Measurements from ENCODE around the gene RPS24.
"Not testable (repeated sequence)": the region's sequence is repeated elsewhere in the genome, so short reads cannot be mapped to it uniquely, and the experiment has no call there.

RPS24 gene

DNA sequence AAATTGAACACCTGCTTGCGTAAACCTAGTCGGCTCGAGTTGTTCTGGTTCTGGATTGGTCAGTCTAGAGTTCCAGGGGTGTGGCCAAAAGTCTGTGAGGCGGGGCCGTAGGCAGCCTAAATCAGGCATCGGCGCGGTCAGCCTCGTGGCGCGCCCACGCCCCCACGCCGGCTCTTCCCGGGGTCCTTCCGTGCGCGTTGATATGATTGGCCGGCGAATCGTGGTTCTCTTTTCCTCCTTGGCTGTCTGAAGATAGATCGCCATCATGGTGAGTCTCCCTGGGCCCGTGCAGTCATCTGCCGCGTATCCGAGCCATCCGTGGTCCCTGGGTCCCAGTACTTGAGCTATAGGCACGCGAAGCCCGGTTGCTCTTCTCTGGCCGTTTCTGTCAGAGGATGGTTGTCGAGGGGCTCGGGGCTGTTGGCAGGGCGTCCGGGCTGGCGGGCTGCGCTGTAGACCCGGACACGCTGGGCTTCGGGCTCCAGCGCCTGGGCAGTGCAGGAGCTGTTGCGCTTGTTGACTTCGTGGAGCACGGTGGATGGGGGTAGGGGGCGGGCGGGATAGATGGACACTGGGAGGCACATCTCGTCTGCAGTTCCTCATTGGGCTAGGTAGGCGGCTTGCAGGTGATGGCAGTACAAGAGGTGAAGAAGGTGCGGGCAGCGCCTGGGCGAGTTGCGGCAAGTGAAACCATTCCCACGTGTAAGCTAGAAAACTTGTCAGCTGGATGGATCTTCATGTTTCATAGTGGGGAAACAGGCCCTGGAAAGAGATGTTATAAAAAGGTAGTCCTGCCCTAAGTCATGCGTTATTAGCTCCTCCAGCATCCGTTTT, at the start of gene RPS24:
Gene RPS24 (plus strand): TSS at position 227 of the 834 bp plus-strand sequence. CDS start 39 bp downstream, at position 266.
- TF ChIP-seq, protein P1, sequence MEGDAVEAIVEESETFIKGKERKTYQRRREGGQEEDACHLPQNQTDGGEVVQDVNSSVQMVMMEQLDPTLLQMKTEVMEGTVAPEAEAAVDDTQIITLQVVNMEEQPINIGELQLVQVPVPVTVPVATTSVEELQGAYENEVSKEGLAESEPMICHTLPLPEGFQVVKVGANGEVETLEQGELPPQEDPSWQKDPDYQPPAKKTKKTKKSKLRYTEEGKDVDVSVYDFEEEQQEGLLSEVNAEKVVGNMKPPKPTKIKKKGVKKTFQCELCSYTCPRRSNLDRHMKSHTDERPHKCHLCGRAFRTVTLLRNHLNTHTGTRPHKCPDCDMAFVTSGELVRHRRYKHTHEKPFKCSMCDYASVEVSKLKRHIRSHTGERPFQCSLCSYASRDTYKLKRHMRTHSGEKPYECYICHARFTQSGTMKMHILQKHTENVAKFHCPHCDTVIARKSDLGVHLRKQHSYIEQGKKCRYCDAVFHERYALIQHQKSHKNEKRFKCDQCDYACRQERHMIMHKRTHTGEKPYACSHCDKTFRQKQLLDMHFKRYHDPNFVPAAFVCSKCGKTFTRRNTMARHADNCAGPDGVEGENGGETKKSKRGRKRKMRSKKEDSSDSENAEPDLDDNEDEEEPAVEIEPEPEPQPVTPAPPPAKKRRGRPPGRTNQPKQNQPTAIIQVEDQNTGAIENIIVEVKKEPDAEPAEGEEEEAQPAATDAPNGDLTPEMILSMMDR (IDR thresholded peaks at IDR 0.05) = no peak
- DNase-seq = peak; percentile 93
- Mint-ChIP-seq H3K27me3 (ENCODE audit: low read depth, poor library complexity) (peaks cover 4% of the 10 kb centered on the region), H3K4me1 (peaks cover 57% of the 10 kb centered on the region), H3K36me3 (ENCODE audit: low read depth) (peaks cover 33% of the 10 kb centered on the region), H3K9me3 (no peaks in the 10 kb centered on the region), H3K4me3 (peak within 1 kb of the TSS; percentile 89), H3K27ac (peak within 1 kb of the TSS; percentile 87)

DNA sequence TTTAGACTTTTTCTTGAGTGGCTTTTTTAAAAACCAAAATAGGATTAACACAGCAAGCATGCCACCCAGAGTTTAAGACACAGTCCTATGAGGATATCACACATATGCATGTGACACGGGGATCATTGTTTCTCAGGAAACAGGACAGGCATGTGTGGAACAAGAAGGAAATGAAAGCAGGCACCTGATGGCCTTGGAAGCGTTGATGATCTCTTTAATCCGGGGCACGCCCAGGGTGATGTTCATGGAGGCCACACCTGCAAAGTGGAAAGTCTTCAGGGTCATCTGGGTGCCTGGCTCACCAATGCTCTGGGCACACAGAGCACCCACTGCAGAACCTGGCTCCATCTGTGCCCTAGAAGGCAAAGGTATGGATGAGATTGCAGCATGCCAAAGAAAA, 48.7 kb upstream of the RPS24 start:
- DNase-seq = no peak
- H3K27me3 Mint-ChIP-seq (ENCODE audit: low read depth, poor library complexity) = peaks cover 2% of the 10 kb centered on the region
- TF ChIP-seq, protein P1 (IDR thresholded peaks at IDR 0.05) = no peak

DNA sequence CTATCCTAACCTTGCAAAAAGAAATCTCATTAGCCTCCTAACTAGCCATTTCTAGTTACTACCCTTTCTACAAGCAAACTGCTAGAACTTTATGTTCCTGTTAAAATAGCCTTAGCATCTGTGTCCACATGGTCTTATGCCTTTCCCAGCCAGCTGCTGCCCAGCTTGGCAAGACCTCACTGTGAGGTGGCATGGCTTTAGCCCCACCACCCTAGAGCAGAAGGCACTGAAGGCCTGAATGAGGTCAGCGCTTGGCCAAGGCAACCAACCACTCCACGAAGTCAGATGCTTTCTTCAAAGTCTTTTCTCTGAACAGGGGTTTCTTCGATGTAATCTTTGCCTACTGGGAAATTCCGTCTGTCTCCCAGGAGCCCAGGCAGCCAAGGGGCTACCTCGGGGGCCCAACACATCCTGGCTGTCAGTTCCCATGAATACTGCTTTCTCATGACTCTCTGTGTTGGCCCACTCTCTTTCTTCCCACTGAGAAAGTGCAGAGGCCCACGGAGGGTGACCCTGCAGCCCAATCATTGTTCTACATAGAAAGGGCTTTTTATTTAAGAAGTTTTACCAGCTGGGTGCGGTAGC, 45.9 kb upstream of the RPS24 start:
- TF ChIP-seq, protein P1 (IDR thresholded peaks at IDR 0.05) = no peak
- H3K27ac Mint-ChIP-seq = no peak overlapping the region
- H3K4me1 Mint-ChIP-seq = no peaks in the 10 kb centered on the region
- H3K36me3 Mint-ChIP-seq (ENCODE audit: low read depth) = peaks cover 78% of the 10 kb centered on the region
- DNase-seq = no peak
- no peak overlapping the region for H3K4me3 Mint-ChIP-seq
- no peaks in the 10 kb centered on the region for H3K9me3 Mint-ChIP-seq
- peaks cover 2% of the 10 kb centered on the region for H3K27me3 Mint-ChIP-seq (ENCODE audit: low read depth, poor library complexity)

More for the DNA sequence above, 48.7 kb upstream of the RPS24 start:
- no peaks in the 10 kb centered on the region for H3K9me3 Mint-ChIP-seq
- no peak overlapping the region for H3K27ac Mint-ChIP-seq
- H3K4me3 Mint-ChIP-seq = no peak overlapping the region
- peaks cover 80% of the 10 kb centered on the region for H3K36me3 Mint-ChIP-seq (ENCODE audit: low read depth)
- no peaks in the 10 kb centered on the region for H3K4me1 Mint-ChIP-seq

DNA sequence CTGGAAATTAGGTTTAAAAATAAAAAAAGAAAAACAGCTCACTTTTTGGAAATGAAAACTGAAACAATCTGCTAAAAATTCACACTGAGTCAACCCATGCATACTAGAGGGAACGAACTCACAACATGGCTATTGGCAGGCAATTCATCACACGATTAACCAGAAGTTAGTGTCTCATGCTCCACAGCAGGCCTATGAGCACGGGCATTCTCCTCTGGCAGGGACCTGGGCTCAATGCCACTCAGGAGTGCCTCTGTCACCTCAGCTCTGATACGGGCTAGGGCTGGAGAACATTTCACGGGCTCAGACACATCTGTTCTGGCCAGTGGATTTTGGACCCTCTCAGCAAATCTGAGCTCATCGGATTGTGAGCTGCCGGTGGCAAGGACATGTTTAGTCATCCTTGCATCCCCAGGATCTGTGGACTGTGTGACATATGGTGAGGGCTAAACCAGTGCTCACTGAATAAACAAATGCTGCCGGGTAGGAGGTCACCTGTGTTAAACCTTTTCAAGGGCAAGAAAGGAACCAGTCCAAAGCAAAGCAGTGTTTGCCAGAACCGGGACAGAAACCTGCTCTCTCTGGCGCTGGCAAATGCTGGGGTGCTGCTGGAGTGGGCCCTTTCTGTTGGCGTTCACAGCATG, 44.5 kb upstream of the RPS24 start:
- Mint-ChIP-seq H3K4me1 (no peaks in the 10 kb centered on the region), H3K27ac (no peak overlapping the region), H3K27me3 (ENCODE audit: low read depth, poor library complexity) (peaks cover 2% of the 10 kb centered on the region), H3K36me3 (ENCODE audit: low read depth) (peaks cover 79% of the 10 kb centered on the region), H3K4me3 (no peak overlapping the region), H3K9me3 (no peaks in the 10 kb centered on the region)
- DNase-seq = no peak
- TF ChIP-seq, protein P1 (IDR thresholded peaks at IDR 0.05) = no peak

DNA sequence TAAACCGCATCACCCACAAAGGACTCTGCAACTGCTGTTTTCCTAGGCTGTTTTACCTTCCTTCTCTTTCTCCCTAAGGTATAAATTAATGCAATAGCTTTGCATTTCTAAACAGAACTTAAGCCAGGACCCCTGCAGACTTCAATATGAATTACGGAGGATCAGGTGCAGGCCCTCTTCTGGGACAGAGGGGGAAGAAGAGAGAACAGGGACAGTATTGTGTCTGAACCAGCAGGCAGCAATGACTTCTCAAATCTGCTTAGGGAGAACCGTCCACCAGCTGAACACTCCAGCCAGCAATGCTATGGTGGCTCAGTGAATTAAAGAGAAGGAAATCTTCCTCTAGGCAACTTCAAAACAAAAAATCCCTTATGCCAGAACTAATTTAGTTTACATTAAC, 40.0 kb upstream of the RPS24 start:
- H3K9me3 Mint-ChIP-seq = no peaks in the 10 kb centered on the region
- H3K27ac Mint-ChIP-seq = no peak overlapping the region
- peaks cover 84% of the 10 kb centered on the region for H3K36me3 Mint-ChIP-seq (ENCODE audit: low read depth)
- no peak for DNase-seq
- TF ChIP-seq, protein P1 (IDR thresholded peaks at IDR 0.05) = no peak
- no peak overlapping the region for H3K4me3 Mint-ChIP-seq
- H3K27me3 Mint-ChIP-seq (ENCODE audit: low read depth, poor library complexity) = no peaks in the 10 kb centered on the region
- H3K4me1 Mint-ChIP-seq = no peaks in the 10 kb centered on the region

DNA sequence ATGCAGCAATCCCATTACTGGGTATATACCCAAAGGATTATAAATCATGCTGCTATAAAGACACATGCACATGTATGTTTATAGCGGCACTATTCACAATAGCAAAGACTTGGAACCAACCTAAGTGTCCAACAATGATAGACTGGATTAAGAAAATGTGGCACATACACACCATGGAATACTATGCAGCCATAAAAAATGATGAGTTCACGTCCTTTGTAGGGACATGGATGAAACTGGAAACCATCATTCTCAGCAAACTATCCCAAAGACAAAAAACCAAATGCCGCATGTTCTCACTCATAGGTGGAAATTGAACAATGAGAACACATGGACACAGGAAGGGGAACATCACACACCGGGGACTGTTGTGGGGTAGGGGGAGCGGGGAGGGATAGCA, 34.9 kb upstream of the RPS24 start:
- H3K9me3 Mint-ChIP-seq; H3K4me1 Mint-ChIP-seq; DNase-seq; H3K4me3 Mint-ChIP-seq; H3K27ac Mint-ChIP-seq; H3K27me3 Mint-ChIP-seq (ENCODE audit: low read depth, poor library complexity): not testable (repeated sequence)
- peaks cover 81% of the 10 kb centered on the region for H3K36me3 Mint-ChIP-seq (ENCODE audit: low read depth)
